Hepatocyte (in vitro differentiated cells): Measurements from ENCODE around the gene TRAPPC6A. TPM values are rescaled to one million over a fixed set of nuclear protein-coding genes. Genes with fewer than 3 reads are reported as not detected.

Experiments
- DNase-seq: peaks from one replicate; pipeline ENCODE4 v3.0.0-alpha.2; 2016; ENCODE audit warnings: low spot score
- H2AFZ ChIP-seq: fragments of 200-600 bp; sonication (generic); 2 replicates; pipeline ENCODE4 v1.6.0; 2016; ENCODE audit warnings: antibody characterized with exemption, mild to moderate bottlenecking
- H3K27ac ChIP-seq: fragments of 200-600 bp; sonication (generic); 2 replicates; pipeline ENCODE4 v1.5.1; 2016; ENCODE audit warnings: mild to moderate bottlenecking
- H3K27me3 ChIP-seq: fragments of 200-600 bp; sonication (generic); 2 replicates; pipeline ENCODE4 v1.6.1; 2016
- H3K36me3 ChIP-seq: fragments of 200-600 bp; sonication (generic); replicated peaks from 2 replicates; pipeline ENCODE4 v1.5.1; 2016; ENCODE audit warnings: low read depth; ENCODE audit not compliant: insufficient read depth
- H3K4me1 ChIP-seq: fragments of 200-600 bp; sonication (generic); 2 replicates; pipeline ENCODE4 v1.5.1; 2016; ENCODE audit warnings: mild to moderate bottlenecking, moderate library complexity; ENCODE audit not compliant: insufficient read depth
- H3K4me2 ChIP-seq: fragments of 200-600 bp; sonication (generic); 2 replicates; pipeline ENCODE4 v1.6.0; 2016
- H3K4me3 ChIP-seq: fragments of 200-600 bp; sonication (generic); 2 replicates; pipeline ENCODE4 v1.5.1; 2016; ENCODE audit warnings: mild to moderate bottlenecking
- H3K79me2 ChIP-seq: fragments of 200-600 bp; sonication (generic); 2 replicates; pipeline ENCODE4 v1.6.0; 2017; ENCODE audit warnings: mild to moderate bottlenecking
- H3K9me2 ChIP-seq: fragments of 200-600 bp; sonication (generic); replicated peaks from 2 replicates; pipeline ENCODE4 v1.6.0; 2017; ENCODE audit warnings: mild to moderate bottlenecking; ENCODE audit not compliant: insufficient read depth
- H3K9me3 ChIP-seq: fragments of 200-600 bp; sonication (generic); 2 replicates; pipeline ENCODE4 v1.5.1; 2016; ENCODE audit warnings: low read depth, mild to moderate bottlenecking
- H4K20me1 ChIP-seq: fragments of 200-600 bp; sonication (generic); 2 replicates; pipeline ENCODE4 v1.6.0; 2016; ENCODE audit warnings: mild to moderate bottlenecking; ENCODE audit not compliant: insufficient read depth, poor library complexity, severe bottlenecking
- CTCF ChIP-seq: fragments of 200-600 bp; sonication (generic); IDR thresholded peaks from 2 replicates; pipeline ENCODE4 v1.5.1; 2016; ENCODE audit warnings: antibody characterized with exemption, mild to moderate bottlenecking; ENCODE audit not compliant: poor library complexity
- EZH2 ChIP-seq: fragments of 200-600 bp; sonication (generic); IDR thresholded peaks from 2 replicates; pipeline ENCODE4 v1.6.1; 2016; ENCODE audit warnings: antibody characterized with exemption, mild to moderate bottlenecking, borderline replicate concordance
- EZH2phosphoT487 ChIP-seq: fragments of 200-600 bp; sonication (generic); IDR thresholded peaks from one replicate; pipeline ENCODE4 v1.6.1; 2018; ENCODE audit warnings: antibody characterized with exemption, mild to moderate bottlenecking, low read depth, moderate library complexity; ENCODE audit not compliant: unreplicated experiment, severe bottlenecking
- WGBS: methylation state at CpG from one replicate; pipeline ENCODE4 v1.1.6; 2016; ENCODE audit warnings: low lambda C conversion rate; ENCODE audit errors: missing lambda C conversion rate; 5-methylcytosine and 5-hydroxymethylcytosine counted together
- polyA plus RNA-seq: library from polyadenylated mRNA; unstranded; fragments of >200 nt; fragmentation: Nextera tagmentation; extraction: Ambion mirVana; gene quantifications from 2 replicates; pipeline ENCODE4 v1.2.1, GENCODE V29; 2016
- total RNA-seq: library from RNA; depleted of rRNA; stranded (reverse); fragments of >200 nt; gene quantifications from 2 replicates; pipeline ENCODE4 v1.2.3, GENCODE V29; 2014

TRAPPC6A gene
- total and polyA plus RNA-seq, 2 experiments from 2014 or later = 25.7 to 60.1 TPM

GRCh38 chr19:45211751-45212381, 33.8 kb upstream of the TRAPPC6A start:
- H3K4me2 ChIP-seq = no peak overlapping the region
- no peaks in the 10 kb centered on the region for H3K36me3 ChIP-seq
- DNase-seq = no peak
- no peak overlapping the region for H2AFZ ChIP-seq
- no peaks in the 10 kb centered on the region for H3K9me3 ChIP-seq
- H4K20me1 ChIP-seq = no peaks in the 10 kb centered on the region
- TF ChIP-seq EZH2 = no peak
- no peak for TF ChIP-seq EZH2phosphoT487
- no peak for TF ChIP-seq CTCF
- H3K27ac ChIP-seq = no peak overlapping the region
- no peaks in the 10 kb centered on the region for H3K9me2 ChIP-seq
- 65% methylated on average over 16 of the region's 17 CpGs for whole genome bisulfite sequencing
- no peaks in the 10 kb centered on the region for H3K79me2 ChIP-seq
- peaks cover 3% of the 10 kb centered on the region for H3K4me1 ChIP-seq
- H3K27me3 ChIP-seq = peaks cover 31% of the 10 kb centered on the region
- H3K4me3 ChIP-seq = no peak overlapping the region

GRCh38 chr19:45206328-45206727, 28.3 kb upstream of the TRAPPC6A start:
- H4K20me1 ChIP-seq = no peaks in the 10 kb centered on the region
- H3K79me2 ChIP-seq = no peaks in the 10 kb centered on the region
- TF ChIP-seq CTCF = no peak
- DNase-seq = no peak
- H3K9me2 ChIP-seq = no peaks in the 10 kb centered on the region
- H3K27me3 ChIP-seq = no peaks in the 10 kb centered on the region
- no peaks in the 10 kb centered on the region for H3K36me3 ChIP-seq
- H2AFZ ChIP-seq = no peak overlapping the region
- 78% methylated on average over 3 of the region's 3 CpGs for WGBS
- no peaks in the 10 kb centered on the region for H3K9me3 ChIP-seq
- H3K4me1 ChIP-seq = no peaks in the 10 kb centered on the region
- H3K4me3 ChIP-seq = no peak overlapping the region
- H3K27ac ChIP-seq = no peak overlapping the region
- no peak overlapping the region for H3K4me2 ChIP-seq

GRCh38 chr19:45205810-45206209, 27.8 kb upstream of the TRAPPC6A start:
- Histone ChIP-seq H4K20me1 (no peaks in the 10 kb centered on the region), H3K36me3 (no peaks in the 10 kb centered on the region), H3K27ac (no peak overlapping the region), H3K27me3 (no peaks in the 10 kb centered on the region), H3K9me3 (no peaks in the 10 kb centered on the region), H3K9me2 (no peaks in the 10 kb centered on the region), H3K79me2 (no peaks in the 10 kb centered on the region), H2AFZ (no peak overlapping the region), H3K4me2 (no peak overlapping the region), H3K4me3 (no peak overlapping the region), H3K4me1 (no peaks in the 10 kb centered on the region)
- no peak for TF ChIP-seq EZH2
- TF ChIP-seq CTCF = no peak
- no peak for TF ChIP-seq EZH2phosphoT487
- DNase-seq = no peak
- 77% methylated on average over 12 of the region's 12 CpGs for WGBS

- DNase-seq = no peak
- Histone ChIP-seq H2AFZ (no peak overlapping the region), H3K4me1 (no peaks in the 10 kb centered on the region), H3K4me3 (no peak overlapping the region), H3K4me2 (no peak overlapping the region), H4K20me1 (no peaks in the 10 kb centered on the region), H3K27me3 (no peaks in the 10 kb centered on the region), H3K27ac (no peak overlapping the region), H3K9me3 (no peaks in the 10 kb centered on the region), H3K9me2 (no peaks in the 10 kb centered on the region), H3K36me3 (no peaks in the 10 kb centered on the region), H3K79me2 (no peaks in the 10 kb centered on the region)
- TF ChIP-seq EZH2 = no peak
- no peak for TF ChIP-seq CTCF
- TF ChIP-seq EZH2phosphoT487 = no peak
- 93% methylated on average over 6 of the region's 6 CpGs for WGBS
Measured at GRCh38 chr19:45202637-45203036, 24.6 kb upstream of the TRAPPC6A start.
